ENCODE measurements around the gene SSBP3. TPM values are rescaled to one million over a fixed set of nuclear protein-coding genes. Genes with fewer than 3 reads are reported as not detected.
A peak's percentile ranks its signal among the peaks of the same experiment; 100 is the strongest.

The SSBP3 gene
- total and polyA plus RNA-seq, 9 of the 15 experiments (the other 6 are each of a cell fraction or from before 2014, with no cell fraction given) = 8.7 to 108 (median 33.8) TPM

GRCh38 chr1:54273092-54273794 is 133.0 kb downstream of the SSBP3 start (continued):
- TF ChIP-seq ZHX1 (conservative IDR thresholded peaks at IDR 0.05; ENCODE audit: low read length) (no peak), ZNF518B (CRISPR knock-in tag; IDR thresholded peaks at IDR 0.05) (no peak), POLR2G (IDR thresholded peaks at IDR 0.05; ENCODE audit: low read depth, low read length) (peak; percentile 30; the same call in 1 of the 2 replicates), TRIM24 (IDR thresholded peaks at IDR 0.05) (peak; percentile 43 to 82; a peak in 3 of 4 replicates), PML (IDR thresholded peaks at IDR 0.05; ENCODE audit: low read length) (no peak), KAT7 (CRISPR knock-in tag; IDR thresholded peaks at IDR 0.05; ENCODE audit: borderline replicate concordance) (no peak), TRIM28 (IDR thresholded peaks at IDR 0.05) (peak; percentile 98), CBFA2T2 (conservative IDR thresholded peaks at IDR 0.05) (no peak; the same call in 1 of the 2 replicates), POLR2AphosphoS5 (IDR thresholded peaks at IDR 0.05; ENCODE audit: control insufficient read depth, insufficient read depth, low read depth, low read length) (0 out of 2 replicates have a peak, but pooled peaks have one; percentile 30), FOXJ2 (tag; IDR thresholded peaks at IDR 0.05) (no peak), DLX4 (CRISPR knock-in tag; IDR thresholded peaks at IDR 0.05) (no peak)
- TF ChIP-seq, protein P1, sequence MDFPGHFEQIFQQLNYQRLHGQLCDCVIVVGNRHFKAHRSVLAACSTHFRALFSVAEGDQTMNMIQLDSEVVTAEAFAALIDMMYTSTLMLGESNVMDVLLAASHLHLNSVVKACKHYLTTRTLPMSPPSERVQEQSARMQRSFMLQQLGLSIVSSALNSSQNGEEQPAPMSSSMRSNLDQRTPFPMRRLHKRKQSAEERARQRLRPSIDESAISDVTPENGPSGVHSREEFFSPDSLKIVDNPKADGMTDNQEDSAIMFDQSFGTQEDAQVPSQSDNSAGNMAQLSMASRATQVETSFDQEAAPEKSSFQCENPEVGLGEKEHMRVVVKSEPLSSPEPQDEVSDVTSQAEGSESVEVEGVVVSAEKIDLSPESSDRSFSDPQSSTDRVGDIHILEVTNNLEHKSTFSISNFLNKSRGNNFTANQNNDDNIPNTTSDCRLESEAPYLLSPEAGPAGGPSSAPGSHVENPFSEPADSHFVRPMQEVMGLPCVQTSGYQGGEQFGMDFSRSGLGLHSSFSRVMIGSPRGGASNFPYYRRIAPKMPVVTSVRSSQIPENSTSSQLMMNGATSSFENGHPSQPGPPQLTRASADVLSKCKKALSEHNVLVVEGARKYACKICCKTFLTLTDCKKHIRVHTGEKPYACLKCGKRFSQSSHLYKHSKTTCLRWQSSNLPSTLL (IDR thresholded peaks at IDR 0.05) = no peak
- TF ChIP-seq, protein P2, sequence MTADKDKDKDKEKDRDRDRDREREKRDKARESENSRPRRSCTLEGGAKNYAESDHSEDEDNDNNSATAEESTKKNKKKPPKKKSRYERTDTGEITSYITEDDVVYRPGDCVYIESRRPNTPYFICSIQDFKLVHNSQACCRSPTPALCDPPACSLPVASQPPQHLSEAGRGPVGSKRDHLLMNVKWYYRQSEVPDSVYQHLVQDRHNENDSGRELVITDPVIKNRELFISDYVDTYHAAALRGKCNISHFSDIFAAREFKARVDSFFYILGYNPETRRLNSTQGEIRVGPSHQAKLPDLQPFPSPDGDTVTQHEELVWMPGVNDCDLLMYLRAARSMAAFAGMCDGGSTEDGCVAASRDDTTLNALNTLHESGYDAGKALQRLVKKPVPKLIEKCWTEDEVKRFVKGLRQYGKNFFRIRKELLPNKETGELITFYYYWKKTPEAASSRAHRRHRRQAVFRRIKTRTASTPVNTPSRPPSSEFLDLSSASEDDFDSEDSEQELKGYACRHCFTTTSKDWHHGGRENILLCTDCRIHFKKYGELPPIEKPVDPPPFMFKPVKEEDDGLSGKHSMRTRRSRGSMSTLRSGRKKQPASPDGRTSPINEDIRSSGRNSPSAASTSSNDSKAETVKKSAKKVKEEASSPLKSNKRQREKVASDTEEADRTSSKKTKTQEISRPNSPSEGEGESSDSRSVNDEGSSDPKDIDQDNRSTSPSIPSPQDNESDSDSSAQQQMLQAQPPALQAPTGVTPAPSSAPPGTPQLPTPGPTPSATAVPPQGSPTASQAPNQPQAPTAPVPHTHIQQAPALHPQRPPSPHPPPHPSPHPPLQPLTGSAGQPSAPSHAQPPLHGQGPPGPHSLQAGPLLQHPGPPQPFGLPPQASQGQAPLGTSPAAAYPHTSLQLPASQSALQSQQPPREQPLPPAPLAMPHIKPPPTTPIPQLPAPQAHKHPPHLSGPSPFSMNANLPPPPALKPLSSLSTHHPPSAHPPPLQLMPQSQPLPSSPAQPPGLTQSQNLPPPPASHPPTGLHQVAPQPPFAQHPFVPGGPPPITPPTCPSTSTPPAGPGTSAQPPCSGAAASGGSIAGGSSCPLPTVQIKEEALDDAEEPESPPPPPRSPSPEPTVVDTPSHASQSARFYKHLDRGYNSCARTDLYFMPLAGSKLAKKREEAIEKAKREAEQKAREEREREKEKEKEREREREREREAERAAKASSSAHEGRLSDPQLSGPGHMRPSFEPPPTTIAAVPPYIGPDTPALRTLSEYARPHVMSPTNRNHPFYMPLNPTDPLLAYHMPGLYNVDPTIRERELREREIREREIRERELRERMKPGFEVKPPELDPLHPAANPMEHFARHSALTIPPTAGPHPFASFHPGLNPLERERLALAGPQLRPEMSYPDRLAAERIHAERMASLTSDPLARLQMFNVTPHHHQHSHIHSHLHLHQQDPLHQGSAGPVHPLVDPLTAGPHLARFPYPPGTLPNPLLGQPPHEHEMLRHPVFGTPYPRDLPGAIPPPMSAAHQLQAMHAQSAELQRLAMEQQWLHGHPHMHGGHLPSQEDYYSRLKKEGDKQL (CRISPR knock-in tag; IDR thresholded peaks at IDR 0.05; ENCODE audit: borderline replicate concordance) = no peak
